ENCODE measurements around the gene ASB3.
"Not testable (repeated sequence)": the region's sequence is repeated elsewhere in the genome, so short reads cannot be mapped to it uniquely, and the experiment has no call there.

The ASB3 gene

GRCh38 chr2:53786705-53787613 lies at the start of gene ASB3, which contains the start of gene ERLEC1:
ASB3 (minus strand) TSS chr2:53786953; CDS start chr2:53765572, 21,381 bp downstream.
ERLEC1 (plus strand) TSS chr2:53787044; CDS start chr2:53787211, 167 bp downstream.
- DNase-seq (ENCODE audit: low spot score), result peak; percentile 85

GRCh38 chr2:53829980-53830290 lies 43.2 kb upstream of the ASB3 start:
- DNase-seq (ENCODE audit: low spot score), result not testable (repeated sequence)

GRCh38 chr2:53829273-53829979 lies 42.7 kb upstream of the ASB3 start:
- no peak for DNase-seq (ENCODE audit: low spot score)

GRCh38 chr2:53828331-53828730 lies 41.6 kb upstream of the ASB3 start:
- no peak for DNase-seq (ENCODE audit: low spot score)

GRCh38 chr2:53827398-53828175 lies 40.8 kb upstream of the ASB3 start:
- no peak for DNase-seq (ENCODE audit: low spot score)

GRCh38 chr2:53826587-53827397 lies 40.0 kb upstream of the ASB3 start:
- DNase-seq (ENCODE audit: low spot score), result no peak

- no peak for DNase-seq (ENCODE audit: low spot score)
Observed at GRCh38 chr2:53826030-53826410, 39.3 kb upstream of the ASB3 start.

- DNase-seq (ENCODE audit: low spot score), result not testable (repeated sequence)
Observed at GRCh38 chr2:53823639-53824038, 36.9 kb upstream of the ASB3 start.

GRCh38 chr2:53821810-53822209 lies 35.1 kb upstream of the ASB3 start:
- no peak for DNase-seq (ENCODE audit: low spot score)

- no peak for DNase-seq (ENCODE audit: low spot score)
Observed at GRCh38 chr2:53820711-53821110, 34.0 kb upstream of the ASB3 start.

GRCh38 chr2:53820048-53820447 lies 33.3 kb upstream of the ASB3 start:
- DNase-seq (ENCODE audit: low spot score), result no peak

- no peak for DNase-seq (ENCODE audit: low spot score)
Observed at GRCh38 chr2:53819634-53820033, 32.9 kb upstream of the ASB3 start.

- no peak for DNase-seq (ENCODE audit: low spot score)
Observed at GRCh38 chr2:53818854-53819435, 32.2 kb upstream of the ASB3 start.

- DNase-seq (ENCODE audit: low spot score), result no peak
Observed at GRCh38 chr2:53813151-53813550, 26.4 kb upstream of the ASB3 start.

- no peak for DNase-seq (ENCODE audit: low spot score)
Observed at GRCh38 chr2:53811601-53812000, 24.8 kb upstream of the ASB3 start.

- DNase-seq (ENCODE audit: low spot score), result no peak
Observed at GRCh38 chr2:53802617-53803151, 15.9 kb upstream of the ASB3 start.

- DNase-seq (ENCODE audit: low spot score), result no peak
Observed at GRCh38 chr2:53801547-53801946, 14.8 kb upstream of the ASB3 start.

GRCh38 chr2:53793821-53794220 lies 7.1 kb upstream of the ASB3 start:
- DNase-seq (ENCODE audit: low spot score), result no peak

GRCh38 chr2:53793261-53793660 lies 6.5 kb upstream of the ASB3 start:
- no peak for DNase-seq (ENCODE audit: low spot score)

- DNase-seq (ENCODE audit: low spot score), result no peak
Observed at GRCh38 chr2:53787614-53788289, 999 bp upstream of the ASB3 start.

- DNase-seq (ENCODE audit: low spot score), result peak; percentile 18
Observed at GRCh38 chr2:53786352-53786704, 425 bp downstream of the ASB3 start.
